RPMI7951 (cell line): ENCODE results near the gene CLK4. TPM values are rescaled to one million over a fixed set of nuclear protein-coding genes. Genes with fewer than 3 reads are reported as not detected.

ENCODE experiments used
- DNase-seq: peaks from one replicate; pipeline ENCODE4 v3.0.0-alpha.2; 2012; ENCODE audit warnings: low read depth
- total RNA-seq: library from RNA; depleted of rRNA; stranded (reverse); fragments of >200 nt; shearing (Covaris generic); gene quantifications from 2 replicates; pipeline ENCODE4 v1.2.3, GENCODE V29; 2014; rRNA removed

The CLK4 gene
- total RNA-seq, 1 experiment from 2014 or later, result 13.9 TPM

- no peak for DNase-seq
These were observed 72.5 kb downstream of the CLK4 start for GRCh38 chr5:178554311-178554710.

DNA sequence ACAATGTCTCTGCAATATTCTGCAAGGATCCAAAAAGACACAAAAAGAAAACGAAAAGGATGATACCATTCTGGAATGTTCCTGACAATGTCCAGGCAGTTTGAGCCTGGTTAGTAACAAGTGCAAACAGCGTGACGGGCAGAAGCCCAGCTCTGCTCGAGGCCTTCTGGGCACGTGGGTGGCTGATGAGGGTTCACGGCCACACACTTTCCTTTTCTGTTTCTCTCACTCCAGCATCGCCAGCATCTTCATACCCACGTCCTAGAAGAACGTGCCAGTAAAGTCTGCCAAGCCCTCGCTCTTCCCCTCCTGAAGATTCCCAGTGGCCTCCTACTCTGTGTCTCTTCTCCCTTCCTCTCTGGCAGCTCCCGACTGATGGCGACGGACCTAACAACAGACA, 73.3 kb downstream of the CLK4 start:
- DNase-seq, result no peak

Other genes with a start within 250 kb of the CLK4 start
- 0.12 and 0.39 TPM in 2 replicates for gene COL23A1, start 36.7 kb downstream of the CLK4 start, total RNA-seq
- gene ZNF354A, start 103.6 kb upstream of the CLK4 start, total RNA-seq, result 5.0 and 7.7 TPM in 2 replicates
- gene ZNF354B, start 232.9 kb upstream of the CLK4 start, total RNA-seq, result 2.6 and 6.1 TPM in 2 replicates